Measurements from ENCODE around the gene UBIAD1.
"Not testable (repeated sequence)": the region's sequence is repeated elsewhere in the genome, so short reads cannot be mapped to it uniquely, and the experiment has no call there.

The UBIAD1 gene, protein sequence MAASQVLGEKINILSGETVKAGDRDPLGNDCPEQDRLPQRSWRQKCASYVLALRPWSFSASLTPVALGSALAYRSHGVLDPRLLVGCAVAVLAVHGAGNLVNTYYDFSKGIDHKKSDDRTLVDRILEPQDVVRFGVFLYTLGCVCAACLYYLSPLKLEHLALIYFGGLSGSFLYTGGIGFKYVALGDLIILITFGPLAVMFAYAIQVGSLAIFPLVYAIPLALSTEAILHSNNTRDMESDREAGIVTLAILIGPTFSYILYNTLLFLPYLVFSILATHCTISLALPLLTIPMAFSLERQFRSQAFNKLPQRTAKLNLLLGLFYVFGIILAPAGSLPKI

DNA sequence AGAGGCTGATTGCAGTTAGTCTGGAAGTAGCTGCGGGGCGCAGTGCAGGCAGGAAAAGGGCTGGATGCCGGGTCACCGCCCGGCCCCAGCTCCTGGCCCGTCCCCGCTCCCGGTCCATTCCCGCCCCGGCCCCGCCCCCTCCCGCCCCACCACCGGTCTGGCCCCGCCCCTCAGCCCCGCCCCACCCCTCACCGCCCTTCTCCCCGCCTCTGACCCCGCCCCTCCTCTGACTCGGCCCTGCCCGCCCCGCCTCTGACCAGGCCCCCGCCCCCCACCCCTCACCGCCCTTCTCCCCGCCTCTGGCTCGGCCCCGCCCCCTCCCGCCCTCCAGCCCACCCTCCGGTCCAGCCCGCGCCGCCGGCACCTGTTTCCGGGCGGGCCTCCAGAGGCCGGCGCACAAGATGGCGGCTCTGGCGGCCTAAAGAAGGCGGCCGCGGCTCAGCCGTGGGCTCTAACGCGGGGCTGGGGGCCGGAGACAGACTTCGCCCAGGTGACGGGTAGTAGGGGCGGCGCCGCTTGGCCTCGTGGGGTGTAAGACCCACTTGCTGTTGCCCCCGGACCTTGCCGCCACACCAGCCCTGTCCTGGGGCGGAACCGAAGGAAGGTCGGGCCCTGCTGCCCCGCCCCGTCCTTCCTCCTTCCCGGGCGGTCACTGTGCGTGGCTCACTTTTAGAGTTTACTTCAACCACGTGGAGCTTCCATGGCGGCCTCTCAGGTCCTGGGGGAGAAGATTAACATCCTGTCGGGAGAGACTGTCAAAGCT lies at the start of gene UBIAD1:
Gene UBIAD1, plus strand, starts transcription at position 367 of the 763 bp plus-strand sequence. Its CDS starts 334 bp downstream, at position 701.
- DNase-seq = peak; percentile 89

DNA sequence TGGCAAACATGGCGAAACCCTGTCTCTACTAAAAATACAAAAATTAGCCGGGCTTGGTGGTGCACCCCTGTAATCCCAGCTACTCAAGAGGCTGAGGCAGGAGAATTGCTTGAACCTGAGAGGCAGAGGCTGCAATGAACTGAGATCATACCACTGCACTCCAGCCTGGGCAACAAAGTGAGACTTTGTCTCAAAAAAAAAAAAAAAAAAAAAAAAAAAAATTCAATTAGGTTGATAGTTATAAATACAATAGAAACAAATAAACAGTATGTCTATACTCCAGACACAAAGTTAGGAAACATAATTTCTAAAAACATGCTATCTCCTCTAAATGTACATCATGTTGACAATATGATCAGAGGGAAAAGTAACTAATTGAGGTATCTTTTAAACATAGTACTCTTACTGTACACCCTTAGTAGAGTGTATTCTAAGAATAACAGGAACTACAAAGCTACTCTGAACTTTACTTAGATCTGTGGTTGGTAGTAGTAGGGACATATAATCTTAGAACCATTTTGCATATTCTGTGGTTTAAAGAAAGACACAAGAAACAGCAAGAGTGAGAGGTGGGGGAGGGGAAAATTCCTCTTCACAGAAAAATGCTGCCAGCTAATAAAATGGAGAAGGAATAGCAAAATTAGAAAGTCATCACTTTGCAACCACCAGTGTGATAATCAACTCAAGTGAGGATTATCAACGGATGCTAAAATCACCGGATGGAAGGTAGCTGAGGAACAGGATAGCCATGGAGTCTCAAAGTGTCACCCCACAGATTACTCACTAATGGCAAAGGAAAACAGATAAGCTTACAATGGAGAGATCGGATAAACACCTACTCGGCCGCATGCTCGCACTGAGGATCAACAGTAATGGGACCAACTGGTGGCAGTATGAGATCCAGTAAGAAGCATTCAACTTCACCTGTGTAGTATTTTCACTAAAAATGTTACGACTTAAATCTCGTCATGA lies 45.6 kb upstream of the UBIAD1 start:
- DNase-seq = no peak

DNA sequence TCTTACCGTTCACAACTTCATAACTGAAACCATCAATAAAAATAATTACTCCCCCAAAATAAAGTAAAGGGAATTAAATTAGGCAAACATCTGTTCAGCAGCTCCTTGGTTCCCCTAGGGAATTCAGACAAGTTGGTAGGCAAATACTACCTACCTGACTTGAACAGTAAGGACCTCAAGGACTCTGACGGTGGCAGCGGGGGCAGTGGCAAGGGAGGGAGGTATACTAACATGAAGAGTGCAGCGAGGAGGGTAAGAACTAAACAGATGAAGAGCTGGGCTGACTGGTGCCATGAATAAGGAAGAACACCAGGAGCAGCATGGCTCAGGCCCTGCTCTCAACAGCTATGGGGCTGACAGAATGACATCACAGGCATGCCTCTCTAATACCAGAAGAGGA lies 43.8 kb upstream of the UBIAD1 start:
- DNase-seq = no peak

DNA sequence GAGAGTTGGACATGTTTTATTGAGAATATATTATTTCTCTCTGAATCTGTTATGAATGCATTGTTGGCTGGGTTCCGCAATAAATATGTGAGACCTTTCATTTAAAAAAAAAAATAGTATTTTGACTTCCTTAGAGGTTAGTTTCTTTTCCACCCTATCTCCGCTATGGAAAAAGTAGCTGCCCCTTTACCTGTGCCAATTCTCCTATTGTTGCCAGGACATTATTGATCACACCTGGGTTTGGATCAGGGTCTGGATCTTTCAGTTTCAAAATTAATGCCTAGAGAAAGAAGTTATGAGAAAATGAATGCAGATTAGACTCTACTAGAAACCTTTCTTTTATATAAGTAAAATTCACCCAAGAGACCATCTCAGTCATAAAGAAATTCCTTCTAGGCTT lies 39.8 kb upstream of the UBIAD1 start:
- no peak for DNase-seq

DNA sequence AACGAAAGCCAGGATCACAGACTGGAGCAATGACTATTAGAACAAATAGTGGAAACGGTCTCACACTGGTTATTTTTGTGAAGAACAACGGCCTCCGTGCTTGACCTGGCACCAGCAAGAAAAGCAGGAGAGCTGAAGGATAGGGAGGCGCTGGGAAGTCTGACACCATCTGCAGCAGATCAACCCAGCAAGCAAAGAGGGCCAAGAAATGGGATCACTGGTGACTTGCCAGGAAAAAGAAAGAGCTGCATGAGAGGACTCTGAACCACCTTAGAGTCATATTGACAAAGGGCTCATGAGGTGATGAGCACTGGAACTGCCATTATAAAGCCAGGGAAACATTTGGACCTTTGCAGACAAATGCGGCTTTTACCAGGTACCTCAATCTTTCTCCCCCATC lies 35.6 kb upstream of the UBIAD1 start:
- DNase-seq = no peak

DNA sequence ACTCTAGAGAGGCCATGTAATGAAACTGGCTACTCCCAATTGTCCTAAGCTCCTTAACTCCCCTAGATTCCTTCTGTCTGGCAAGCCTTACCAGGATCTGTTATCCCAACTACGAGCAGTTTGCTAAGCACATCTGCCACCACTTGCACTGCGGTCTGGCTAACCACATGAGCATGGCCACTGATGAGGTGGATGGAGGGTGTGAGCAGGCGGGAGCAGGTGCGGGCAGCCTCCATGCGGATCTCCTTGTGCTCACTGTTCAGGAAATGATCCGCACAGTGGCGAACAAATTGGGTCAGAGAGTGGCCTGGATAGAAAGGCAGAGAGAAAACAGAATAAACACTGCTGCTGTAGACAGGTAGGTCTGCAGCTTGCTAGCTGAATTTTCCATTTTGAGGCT lies 34.7 kb upstream of the UBIAD1 start:
- no peak for DNase-seq

DNA sequence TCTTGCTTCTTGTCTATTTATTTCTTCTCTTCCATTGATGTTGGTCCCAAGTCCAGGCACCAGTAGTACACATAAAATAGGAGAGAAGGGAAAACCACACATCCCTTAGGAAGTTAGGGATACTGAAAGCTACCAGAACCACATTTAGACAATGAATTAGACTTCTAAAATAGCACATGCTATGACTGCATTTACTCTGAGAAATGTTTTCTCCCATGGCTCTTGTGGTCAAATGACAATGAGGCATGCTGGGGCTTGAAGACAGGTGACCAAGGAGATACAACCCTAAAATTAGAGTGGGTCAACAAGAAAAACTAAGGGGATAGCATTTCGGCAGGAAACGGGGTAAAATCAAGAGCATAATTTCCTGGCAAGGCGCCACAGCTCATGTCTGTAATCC lies 27.8 kb upstream of the UBIAD1 start:
- no peak for DNase-seq

DNA sequence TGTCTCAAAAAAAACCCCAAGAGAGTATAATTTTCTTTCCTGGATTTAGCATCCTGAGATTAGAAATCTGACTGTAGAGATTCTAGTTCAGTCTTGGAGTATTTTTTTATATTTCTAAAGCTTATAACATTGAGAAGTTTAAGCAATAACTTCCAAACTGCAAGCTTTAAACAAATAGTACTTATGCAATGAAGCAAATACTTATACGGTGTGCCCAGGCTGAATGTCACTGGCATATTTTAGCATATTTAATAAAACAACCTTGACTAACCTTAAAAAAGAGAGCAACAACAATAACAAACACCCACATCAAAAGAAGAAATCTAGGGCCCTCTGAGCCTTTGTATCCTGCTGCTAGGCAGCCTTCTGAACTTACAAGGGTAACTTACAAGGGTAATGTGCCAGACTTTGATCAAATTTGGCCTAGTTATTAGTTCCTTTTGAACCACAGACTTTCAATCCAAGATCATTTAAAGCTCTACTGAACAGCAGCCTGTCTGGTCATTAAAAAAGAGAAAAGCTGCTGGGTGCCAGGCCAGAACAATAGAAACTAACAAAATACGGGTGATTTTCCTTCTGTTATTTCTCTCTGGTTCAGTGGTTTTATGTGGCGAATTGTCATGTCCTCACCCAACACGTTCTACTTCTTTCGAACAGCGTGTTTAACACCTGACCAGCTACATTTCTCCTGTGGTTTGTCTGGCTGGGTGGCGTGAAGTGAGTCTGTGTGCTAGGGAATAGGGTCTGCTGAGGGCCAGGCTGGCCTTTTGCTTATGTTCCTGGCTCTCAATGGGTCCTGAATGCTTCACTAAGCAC lies 26.9 kb upstream of the UBIAD1 start:
- DNase-seq = no peak

DNA sequence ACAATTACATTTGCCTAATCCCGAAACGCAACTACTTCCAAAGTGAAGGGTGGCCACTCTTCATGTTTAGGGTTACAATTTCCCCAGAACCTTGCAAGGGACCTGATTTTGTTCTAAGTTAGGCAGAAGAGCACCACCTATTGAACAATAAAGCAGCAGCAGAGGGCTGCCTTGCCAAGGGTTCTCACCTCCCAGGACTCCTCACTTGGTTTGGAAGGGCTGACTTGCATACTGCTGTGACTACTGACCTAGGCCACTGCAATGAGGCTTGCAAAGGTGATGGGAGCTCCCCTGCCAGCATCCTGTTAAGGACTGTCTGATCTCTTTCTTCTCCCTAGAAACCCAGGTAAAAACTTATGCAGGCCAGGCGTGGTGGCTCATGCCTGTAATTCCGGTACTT lies 24.8 kb upstream of the UBIAD1 start:
- no peak for DNase-seq

DNA sequence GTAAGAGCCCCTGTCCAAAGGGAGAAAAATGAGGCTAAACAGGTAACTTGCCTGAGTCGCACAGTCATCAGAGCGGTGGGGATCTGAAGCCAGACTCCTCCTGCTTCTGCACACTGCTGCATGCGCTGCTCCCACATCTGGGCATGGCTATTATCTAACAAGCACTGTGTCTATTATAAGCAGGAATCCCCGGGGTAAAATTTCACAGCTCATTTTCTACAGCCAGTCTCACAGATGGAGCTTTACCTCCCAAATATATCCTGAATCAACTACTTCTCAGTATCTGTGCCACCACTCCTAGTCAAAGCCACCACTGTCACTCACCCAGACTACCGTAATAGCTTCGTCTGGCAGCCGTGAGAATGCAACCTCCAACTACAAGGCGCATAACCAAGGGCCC lies 20.5 kb upstream of the UBIAD1 start:
- no peak for DNase-seq

DNA sequence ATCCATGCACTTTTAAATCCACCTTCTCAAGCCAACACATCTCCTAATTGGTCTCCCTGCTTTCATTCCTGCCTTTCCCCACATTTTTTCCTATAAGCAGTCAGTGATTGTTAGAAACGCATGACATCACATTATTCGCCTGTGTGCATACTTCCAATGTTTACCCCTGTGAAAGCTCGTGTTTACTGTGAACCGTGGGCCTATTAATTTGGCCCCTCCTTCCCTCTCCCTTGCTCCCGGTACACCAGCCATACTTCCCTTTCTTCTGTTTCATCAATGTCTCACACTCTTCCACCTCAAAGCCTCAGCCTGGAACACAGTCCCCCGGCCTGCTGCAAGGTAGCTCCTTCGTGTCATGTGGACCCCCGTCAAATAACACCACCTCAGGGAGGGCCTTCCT lies 19.8 kb upstream of the UBIAD1 start:
- no peak for DNase-seq

DNA sequence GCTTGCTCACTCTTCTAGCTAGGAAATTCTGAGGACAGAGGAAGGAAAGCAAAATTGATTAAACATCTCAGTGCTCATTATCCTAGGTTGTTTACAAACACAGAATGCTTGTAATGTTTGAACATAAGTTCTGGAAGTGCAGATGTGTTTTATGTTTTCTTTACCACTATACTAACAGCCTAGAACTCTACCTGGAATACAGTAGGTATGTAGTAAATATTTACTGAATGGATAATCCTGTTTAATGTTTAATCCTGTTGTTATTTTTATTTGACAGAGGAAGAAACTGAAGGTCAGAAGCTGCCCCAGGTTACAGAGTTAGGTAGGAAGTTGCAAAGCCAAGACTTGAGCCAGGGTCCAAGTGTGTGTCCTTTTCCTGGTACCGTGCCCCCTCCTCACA lies 16.7 kb upstream of the UBIAD1 start:
- DNase-seq = no peak

DNA sequence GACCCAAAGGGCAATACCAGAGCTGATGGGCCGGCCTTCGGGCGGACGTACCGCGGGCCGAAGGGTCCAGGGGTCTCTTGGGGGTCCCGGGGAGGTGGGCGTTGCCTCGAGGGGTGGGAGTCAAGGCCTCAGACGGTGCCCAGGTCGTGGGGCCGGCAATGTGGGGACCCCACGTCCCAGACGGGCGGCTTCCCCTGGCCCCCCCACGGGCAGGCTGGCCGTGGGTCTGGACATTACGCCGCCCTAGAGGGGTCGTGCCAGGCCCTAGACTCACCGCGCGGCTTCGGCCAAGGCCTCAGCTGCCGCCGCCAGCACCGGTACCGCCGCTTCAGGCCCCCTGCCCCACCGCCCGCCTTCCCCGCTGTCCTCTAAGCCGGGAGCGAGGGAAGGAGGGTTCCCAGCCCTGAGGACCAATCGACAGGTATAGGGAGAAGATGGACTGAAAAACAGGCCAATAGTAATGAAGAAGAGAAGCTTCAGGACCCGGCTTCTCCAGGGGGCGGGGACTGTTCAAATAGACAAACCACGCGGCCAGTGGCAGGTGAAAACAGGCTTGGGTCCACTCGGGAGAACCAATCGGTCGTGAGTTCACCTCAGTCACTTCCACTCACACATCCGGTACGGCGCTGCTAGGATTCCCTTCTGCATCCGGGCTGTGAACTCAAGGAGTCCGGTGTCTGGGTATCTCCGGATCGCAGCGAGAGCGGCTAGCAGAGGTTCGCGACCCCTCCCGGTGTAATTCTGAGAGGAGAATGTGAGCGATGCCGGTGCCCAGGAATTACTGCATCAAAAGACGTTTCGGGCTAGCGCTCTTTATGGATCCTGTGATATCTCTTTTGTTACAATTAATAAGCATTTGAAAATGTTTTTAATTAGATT lies 10.6 kb upstream of the UBIAD1 start, which contains the start of gene MTOR:
Gene MTOR, minus strand, starts transcription at position 381 of the 879 bp plus-strand sequence. CDS start 3,142 bp downstream, outside the sequence.
- peak; percentile 98 for DNase-seq

DNA sequence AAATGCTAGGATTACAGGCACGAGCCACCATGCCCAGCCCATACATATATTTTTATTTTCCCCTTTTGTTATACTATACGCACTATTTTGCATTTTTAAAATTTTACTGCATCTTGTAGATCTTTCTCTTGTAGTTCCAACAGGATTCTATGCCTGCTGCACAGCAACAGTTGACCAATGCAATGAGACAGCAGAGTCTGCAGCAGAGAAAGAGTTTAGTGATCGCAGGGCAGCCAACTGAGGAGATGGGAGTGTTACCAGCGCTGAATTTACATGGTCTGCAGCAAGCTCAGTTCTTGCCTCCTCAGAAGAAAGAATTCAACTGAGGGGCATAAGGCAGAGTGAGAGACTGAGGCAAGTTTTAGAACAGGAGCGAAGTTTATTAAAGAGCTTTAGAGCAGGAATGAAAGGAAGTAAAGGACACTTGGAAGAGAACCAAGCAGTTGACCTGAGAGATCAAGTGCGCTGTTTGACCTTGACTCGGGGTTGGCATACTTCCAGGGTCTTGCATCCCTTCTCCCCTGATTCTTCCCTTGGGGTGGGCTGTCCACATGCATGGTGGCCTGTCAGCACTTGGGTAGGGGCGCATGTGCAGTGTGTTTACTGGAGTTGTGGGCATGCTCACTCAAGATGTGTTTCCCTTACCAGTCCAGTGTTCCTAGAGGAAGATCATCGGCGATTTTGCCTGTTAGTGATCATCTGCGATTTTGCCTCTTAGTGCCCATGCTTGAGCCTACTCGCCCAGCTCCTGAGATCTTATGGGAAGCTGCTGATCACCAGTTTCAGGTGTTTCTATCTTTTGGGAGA lies 6.5 kb upstream of the UBIAD1 start:
- DNase-seq = no peak

DNA sequence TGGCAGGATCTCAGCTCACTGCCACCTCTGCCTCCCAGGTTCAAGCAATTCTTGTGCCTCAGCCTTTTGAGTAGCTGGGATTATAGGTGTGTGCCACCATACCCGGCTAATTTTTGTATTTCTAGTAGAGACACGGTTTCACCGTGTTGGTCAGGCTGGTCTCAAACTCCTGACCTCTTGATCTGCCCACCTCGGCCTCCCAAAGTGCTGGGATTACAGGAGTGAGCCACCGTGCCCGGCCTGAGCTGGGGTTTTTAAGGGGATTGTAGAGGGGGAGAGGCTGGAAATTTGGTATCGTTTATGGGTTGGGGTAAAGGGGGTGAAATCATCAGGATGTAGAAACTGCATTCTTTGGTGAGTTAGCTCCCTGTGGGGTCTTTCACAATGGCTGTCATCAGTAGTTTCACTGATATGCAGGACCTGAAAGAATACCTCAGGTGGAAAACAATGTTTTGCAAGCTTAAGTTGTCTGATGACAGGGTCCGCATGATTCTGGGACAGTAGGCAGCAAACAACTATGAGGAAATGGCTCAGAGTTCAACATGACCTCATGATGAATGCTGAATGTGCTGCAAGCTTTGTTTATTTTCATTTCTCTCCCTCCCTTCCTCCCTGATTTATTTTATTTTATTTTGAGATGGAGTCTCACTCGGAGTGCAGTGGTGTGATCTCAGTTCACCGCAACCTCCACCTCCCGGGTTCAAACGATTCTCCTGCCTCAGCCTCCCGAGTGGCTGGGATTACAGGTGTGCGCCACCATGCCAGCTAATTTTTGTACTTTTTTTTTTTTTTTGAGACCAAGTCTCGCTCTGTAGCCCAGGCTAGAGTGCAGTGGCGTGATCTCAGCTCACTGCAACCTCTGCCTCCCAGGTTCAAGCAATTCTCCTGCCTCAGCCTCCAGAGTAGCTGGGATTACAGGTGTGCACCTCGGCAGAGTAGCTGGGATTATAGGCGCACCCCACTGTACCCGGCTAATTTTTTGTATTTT lies 5.4 kb upstream of the UBIAD1 start:
- not testable (repeated sequence) for DNase-seq

DNA sequence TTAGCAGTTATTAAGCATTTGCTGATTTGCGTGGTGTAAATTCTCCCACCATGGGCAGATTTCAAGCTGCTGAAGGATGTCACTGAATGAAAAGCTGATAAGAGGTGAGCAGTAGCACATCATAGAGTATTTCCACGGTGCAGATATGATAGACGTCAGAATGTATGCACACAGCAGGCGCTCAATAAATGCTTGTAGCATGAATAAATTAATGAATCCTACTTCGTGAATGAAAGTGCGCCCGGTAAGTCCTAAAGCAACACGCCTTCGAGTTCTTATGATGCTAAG lies 510 bp upstream of the UBIAD1 start:
- DNase-seq = no peak

DNA sequence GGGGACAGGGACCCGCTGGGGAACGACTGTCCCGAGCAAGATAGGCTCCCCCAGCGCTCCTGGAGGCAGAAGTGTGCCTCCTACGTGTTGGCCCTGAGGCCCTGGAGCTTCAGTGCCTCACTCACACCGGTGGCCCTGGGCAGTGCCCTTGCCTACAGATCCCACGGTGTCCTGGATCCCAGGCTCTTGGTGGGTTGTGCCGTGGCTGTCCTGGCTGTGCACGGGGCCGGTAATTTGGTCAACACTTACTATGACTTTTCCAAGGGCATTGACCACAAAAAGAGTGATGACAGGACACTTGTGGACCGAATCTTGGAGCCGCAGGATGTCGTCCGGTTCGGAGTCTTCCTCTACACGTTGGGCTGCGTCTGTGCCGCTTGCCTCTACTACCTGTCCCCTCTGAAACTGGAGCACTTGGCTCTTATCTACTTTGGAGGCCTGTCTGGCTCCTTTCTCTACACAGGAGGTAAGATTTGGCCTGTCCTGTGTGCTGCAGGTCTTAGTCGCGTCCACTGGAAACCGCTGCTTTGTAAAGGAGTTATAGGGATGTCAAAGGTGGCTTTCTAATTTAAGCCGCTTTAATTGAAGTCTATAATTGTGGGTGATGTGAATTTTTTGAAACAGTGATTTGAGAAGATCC lies 717 bp downstream of the UBIAD1 start:
- DNase-seq = no peak

DNA sequence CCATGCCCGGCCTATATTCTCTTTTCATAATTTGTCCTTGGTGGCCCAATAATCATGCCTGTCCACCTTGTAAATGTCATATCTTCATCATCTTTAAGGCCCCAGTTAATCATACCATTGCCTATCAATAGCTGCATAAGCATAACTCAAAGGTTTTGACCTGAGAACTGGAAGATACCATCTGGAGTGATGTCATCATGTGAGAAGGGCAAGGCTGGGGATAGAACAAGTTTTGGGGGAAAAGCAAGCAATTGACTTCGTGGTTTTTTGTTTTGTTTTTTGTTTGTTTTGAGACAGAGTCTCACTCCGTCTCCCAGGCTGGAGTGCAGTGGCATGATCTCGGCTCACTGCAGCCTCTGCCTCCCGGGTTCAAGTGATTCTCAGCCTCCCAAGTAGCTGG lies 6.2 kb downstream of the UBIAD1 start:
- DNase-seq = no peak

DNA sequence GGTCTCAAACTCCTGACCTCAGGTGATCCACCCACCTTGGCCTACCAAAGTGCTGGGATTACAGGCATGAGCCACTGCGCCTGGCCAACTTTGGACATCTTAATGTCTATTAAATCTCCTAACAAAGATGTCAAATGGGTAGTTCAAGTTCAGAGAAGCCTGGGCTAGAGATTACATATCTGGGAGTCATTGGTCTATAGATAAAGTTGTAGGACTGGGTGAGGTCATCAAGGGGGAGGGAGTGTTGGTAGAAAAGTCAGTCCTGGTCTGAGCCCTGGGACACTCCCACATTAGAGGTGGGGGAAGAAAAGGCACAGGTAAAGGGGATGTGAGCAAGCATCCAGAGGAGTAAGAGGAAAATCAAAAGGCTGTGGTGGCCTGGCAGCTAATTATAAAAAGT lies 6.6 kb downstream of the UBIAD1 start:
- no peak for DNase-seq
